SK-N-MC (cell line): ENCODE measurements around the gene ANGPTL3.

Experiments
- EZH2 ChIP-seq: fragments of 200-600 bp; sonication (generic); IDR thresholded peaks from one replicate; pipeline ENCODE4 v1.6.1; 2017; ENCODE audit warnings: antibody characterized with exemption
- POLR2AphosphoS5 ChIP-seq: IDR thresholded peaks from 2 replicates; pipeline ENCODE4 v1.6.1; 2012; ENCODE audit warnings: mild to moderate bottlenecking, low read depth, low read length, borderline replicate concordance

GRCh38 chr1:62625415-62625814 is 28.1 kb downstream of the ANGPTL3 start:
- TF ChIP-seq EZH2 (no peak), POLR2AphosphoS5 (no peak)
